ENCODE data around the gene KCNS3.

KCNS3 gene

DNA sequence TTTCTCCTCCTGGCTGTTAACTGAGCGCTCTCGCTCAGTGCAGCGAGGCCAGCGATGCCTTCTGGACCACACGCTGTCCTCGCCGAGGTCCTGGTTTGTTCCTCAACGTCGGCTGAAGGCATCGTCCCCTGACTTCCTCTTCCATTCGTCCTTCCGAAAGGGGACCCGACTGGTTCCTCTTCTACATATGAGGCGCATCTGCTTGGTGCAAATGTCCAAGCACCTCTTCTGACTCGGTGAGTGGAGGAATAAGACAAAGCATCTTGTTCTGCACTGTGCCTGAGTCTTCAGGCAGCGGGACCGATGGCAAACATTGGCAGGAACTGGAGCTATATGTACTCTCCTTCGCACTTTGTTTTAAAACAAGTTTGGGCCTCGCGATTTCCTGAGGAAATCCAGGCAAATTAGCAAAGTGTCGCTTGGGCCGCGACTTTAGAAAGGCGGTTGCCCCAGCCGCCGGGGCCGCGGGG is 621 bp upstream of the KCNS3 start:
- DNase-seq (ENCODE audit: low spot score), result no peak

GRCh38 chr2:17879137-17879912 is 858 bp downstream of the KCNS3 start:
- DNase-seq (ENCODE audit: low spot score), result no peak

GRCh38 chr2:17879913-17880274 is 1.4 kb downstream of the KCNS3 start:
- DNase-seq (ENCODE audit: low spot score), result no peak

DNA sequence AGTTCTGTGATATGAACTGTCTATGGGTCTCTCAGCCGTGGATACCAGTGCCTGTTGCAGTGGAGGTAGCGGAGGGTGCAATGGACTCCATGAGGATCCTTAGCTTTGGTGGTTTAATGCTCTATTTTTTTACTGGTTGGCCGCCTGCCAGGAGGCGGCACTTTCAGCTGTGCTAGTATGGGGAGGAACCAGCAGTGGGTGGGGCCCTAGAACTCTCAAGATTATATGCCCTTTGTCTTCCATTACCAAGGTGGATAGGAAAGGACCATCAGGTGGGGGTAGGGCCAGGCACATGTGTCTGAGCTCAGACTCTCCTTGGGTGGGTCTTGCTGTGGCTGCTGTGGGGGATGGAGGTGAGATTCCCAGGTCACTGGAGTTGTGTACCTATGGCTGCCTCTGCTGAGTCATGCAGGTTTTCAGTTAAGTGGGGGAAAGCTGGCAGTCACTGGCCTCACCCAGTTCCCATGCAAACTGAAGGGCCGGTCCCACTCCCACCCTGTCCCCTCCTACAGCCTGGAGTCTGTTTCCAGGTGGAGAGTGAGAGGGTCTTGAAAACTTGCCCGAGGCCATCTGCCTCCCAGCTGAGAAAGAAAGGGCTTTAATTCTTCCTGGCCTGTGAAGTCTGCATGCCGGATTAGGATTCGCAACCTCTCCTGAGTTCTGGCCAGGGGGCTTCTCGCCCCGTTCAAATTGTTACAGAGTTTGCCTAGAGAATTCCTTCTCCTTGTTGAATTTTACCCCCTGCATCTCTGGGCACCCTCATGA is 14.5 kb downstream of the KCNS3 start:
- DNase-seq (ENCODE audit: low spot score), result peak; percentile 30

DNA sequence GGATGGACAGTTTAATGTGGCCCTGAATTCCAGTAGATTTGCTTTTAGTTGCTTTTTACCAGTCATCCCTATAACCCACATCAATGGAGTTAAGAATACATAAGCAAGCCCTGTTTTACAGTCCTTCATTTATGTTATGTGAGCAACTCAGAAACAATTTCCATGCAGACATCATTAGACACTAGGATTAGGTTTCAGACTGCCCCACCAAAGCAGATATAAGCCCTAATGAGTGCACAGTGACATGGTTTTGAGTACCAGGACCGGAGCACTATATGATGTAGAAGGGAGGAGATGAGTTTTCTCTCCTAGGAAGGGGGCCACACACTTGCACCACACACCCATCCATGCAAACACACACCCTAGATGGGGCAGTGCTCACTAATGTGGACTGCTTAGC is 15.5 kb downstream of the KCNS3 start:
- no peak for DNase-seq (ENCODE audit: low spot score)

GRCh38 chr2:17894556-17894955 is 16.1 kb downstream of the KCNS3 start:
- no peak for DNase-seq (ENCODE audit: low spot score)

- DNase-seq (ENCODE audit: low spot score), result no peak
Measured at GRCh38 chr2:17899871-17900270, 21.4 kb downstream of the KCNS3 start.

GRCh38 chr2:17901246-17901645 is 22.8 kb downstream of the KCNS3 start:
- no peak for DNase-seq (ENCODE audit: low spot score)

- DNase-seq (ENCODE audit: low spot score), result no peak
Measured at GRCh38 chr2:17910980-17911379, 32.5 kb downstream of the KCNS3 start.

GRCh38 chr2:17911491-17912260 is 33.2 kb downstream of the KCNS3 start:
- DNase-seq (ENCODE audit: low spot score), result no peak

GRCh38 chr2:17912266-17912691 is 33.8 kb downstream of the KCNS3 start:
- peak; percentile 64 for DNase-seq (ENCODE audit: low spot score)

- no peak for DNase-seq (ENCODE audit: low spot score)
Measured at GRCh38 chr2:17915099-17915498, 36.6 kb downstream of the KCNS3 start.

DNA sequence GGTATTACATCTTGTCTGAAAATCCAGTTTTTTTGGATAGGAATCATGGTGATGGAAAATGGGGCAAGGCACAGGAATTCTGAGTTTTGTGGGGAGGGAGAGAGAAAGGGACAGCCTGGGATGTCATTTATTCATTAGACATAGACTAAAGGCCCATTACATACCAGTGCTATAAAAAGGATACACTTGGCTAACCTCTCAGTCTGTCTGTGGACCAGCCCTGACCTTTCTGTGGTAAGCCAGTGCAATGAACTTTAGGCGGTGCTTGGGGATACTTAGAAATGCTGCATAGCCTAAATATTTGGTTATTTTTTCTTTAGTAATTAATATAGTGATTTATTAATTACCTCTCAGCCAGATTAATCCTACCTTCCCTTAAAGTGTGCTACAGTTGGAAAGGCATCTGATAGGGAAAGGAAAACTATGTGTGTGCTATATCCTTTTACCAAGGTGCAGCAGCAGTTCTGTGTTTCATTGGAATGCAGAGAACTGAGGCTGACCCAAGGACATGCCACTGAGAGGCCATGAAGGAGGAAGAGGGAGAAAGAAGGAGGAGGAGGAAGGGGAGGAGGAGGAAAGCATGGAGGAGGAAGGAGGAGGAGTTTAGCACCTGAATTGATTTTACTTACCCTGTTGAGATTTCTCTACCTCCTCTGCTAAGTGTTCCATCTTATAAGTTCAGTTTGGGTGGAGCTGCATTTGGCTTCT is 37.5 kb downstream of the KCNS3 start:
- DNase-seq (ENCODE audit: low spot score), result no peak

GRCh38 chr2:17916584-17916983 is 38.1 kb downstream of the KCNS3 start:
- no peak for DNase-seq (ENCODE audit: low spot score)

GRCh38 chr2:17918789-17919188 is 40.3 kb downstream of the KCNS3 start:
- DNase-seq (ENCODE audit: low spot score), result peak; percentile 6

DNA sequence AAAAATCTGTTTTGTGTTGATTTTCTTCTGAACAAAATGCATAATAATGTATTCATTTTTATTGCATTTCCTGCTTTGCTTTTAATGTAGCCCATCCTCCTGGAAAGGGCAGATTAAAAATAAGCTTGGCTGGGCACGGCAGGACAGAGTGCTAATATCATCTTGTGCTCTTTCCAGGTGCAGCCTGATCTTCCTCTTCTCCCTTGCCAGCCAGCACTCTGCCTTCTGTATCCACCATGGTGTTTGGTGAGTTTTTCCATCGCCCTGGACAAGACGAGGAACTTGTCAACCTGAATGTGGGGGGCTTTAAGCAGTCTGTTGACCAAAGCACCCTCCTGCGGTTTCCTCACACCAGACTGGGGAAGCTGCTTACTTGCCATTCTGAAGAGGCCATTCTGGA is 52.3 kb downstream of the KCNS3 start:
- DNase-seq (ENCODE audit: low spot score), result no peak

GRCh38 chr2:17933256-17933655 is 54.8 kb downstream of the KCNS3 start:
- no peak for DNase-seq (ENCODE audit: low spot score)

GRCh38 chr2:17934721-17935120 is 56.3 kb downstream of the KCNS3 start:
- DNase-seq (ENCODE audit: low spot score), result no peak

DNA sequence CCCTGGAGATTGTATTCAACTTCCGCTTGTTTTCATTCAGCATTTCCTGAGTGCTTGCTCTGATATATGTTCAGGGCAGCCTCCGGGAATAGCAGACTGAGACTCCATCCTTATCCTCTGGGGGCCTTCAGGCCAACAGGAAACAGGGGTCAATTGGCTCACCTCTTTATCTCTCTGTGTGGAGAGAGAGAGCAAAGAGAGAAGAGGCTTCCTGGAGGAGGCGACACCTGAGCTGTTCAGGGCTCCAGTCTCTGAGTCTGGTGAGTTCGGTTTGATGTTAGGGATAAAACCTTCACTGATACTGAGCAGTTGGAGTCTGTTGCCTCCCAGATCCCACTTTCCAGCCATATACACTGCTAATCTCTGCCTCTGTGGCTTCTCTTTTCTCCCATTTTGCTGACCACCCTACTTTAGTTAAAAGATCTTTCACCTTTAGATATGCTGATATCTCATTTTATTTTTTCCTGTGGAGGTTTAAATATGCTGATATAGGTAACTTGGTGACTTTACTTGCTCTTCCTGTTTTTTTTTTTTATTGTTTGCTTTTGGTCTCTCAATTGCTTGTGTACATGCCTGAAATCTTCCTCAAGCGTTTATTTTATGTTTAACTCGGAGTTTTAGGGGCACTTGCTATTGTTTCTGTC is 56.9 kb downstream of the KCNS3 start:
- no peak for DNase-seq (ENCODE audit: low spot score)

DNA sequence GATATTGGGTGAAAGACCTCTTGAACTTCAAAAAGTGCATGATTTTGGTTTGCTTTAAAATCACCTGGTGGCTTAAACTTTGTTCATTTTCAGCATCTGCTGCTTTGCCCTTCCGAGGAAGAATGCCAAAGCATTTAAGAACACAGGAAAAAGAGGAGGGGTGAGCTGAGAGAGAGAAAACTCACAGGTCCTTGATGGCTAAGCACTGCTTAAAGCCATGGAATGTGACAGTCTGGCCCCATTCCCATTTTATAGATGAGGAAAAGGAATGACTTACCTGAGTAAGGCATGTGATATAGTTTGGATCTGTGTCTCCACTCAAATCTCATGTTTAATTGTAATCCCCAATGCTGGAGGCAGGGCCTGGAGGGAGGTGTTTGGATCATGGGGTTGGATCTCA is 58.1 kb downstream of the KCNS3 start:
- no peak for DNase-seq (ENCODE audit: low spot score)

DNA sequence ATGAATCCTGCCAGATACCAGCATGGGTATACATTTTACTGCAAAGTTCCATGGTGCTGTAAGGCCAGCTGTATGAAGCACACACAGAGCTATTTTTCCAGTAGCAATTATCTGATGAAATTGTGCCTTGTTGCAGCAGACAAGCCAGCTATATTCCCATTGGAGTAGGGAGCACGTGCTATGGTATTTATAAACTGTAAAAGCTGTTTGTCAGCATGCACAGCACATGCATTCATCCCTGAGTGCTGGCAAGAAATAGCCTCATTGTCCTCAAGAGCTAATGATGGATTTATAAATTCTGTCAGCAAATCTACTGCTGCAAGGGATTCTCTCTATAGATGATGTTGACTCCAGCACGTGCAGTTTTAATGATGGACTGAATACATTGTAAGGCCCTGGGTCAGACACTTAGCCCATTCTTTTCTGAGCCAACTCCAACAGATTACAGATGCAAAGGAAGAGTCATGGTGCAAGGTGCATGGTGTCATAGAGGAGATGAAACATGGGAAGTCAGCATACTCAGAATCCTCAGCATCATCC is 61.7 kb downstream of the KCNS3 start:
- DNase-seq (ENCODE audit: low spot score), result no peak

Data from NAMALWA (cell line).